Upper lobe of left lung (tissue), 6 donors: ENCODE results near the gene SNX24. TPM values are rescaled to one million over a fixed set of nuclear protein-coding genes. Genes with fewer than 3 reads are reported as not detected.

Experiments used
- ATAC-seq, 2 donors: fragments of 200-7000 bp; cut with Tn5 transposase; one replicate each; pipeline ENCODE4 v1.9.1; 2022; ENCODE audit warnings: mild to moderate bottlenecking in 2 of 2, moderate library complexity in 2 of 2; ENCODE audit not compliant: low FRiP score in 2 of 2
- DNase-seq, 2 donors: peaks; one replicate each; pipeline ENCODE4 v3.0.0-alpha.2; 2019 to 2020
- H3K27ac ChIP-seq, 4 donors: fragments of 200-600 bp; sonication (generic); one replicate each; pipeline ENCODE4 v1.5.1; 2016 to 2019
- H3K27me3 ChIP-seq, 4 donors: fragments of 200-600 bp; sonication (generic); one replicate each; pipeline ENCODE4 v1.5.1; 2017 to 2019
- H3K36me3 ChIP-seq, 4 donors: fragments of 200-600 bp; sonication (generic); one replicate each; pipeline ENCODE4 v1.5.1; 2016 to 2019
- H3K4me1 ChIP-seq, 4 donors: fragments of 200-600 bp; sonication (generic); one replicate each; pipeline ENCODE4 v1.5.1; 2018 to 2019
- H3K4me3 ChIP-seq, 4 donors: fragments of 200-600 bp; sonication (generic); one replicate each; pipeline ENCODE4 v1.5.1; 2017 to 2019; ENCODE audit warnings: mild to moderate bottlenecking in 2 of 4, moderate library complexity in 1 of 4
- H3K9me3 ChIP-seq, 4 donors: fragments of 200-600 bp; sonication (generic); one replicate each; pipeline ENCODE4 v1.5.1; 2018 to 2019
- EP300 ChIP-seq, 4 donors: sonication (generic); formaldehyde crosslinking; IDR thresholded peaks; one replicate each; pipeline ENCODE4 v1.5.1; 2017; ENCODE audit warnings: antibody characterized with exemption in 4 of 4, control low read depth in 2 of 4
- POLR2A ChIP-seq, 4 donors: fragments of 450-650 bp; IDR thresholded peaks; one replicate each; pipeline ENCODE4 v1.5.1; 2016 to 2017; ENCODE audit warnings: antibody characterized with exemption in 4 of 4, mild to moderate bottlenecking in 2 of 4
- POLR2AphosphoS5 ChIP-seq, 2 donors: sonication (generic); formaldehyde crosslinking; IDR thresholded peaks; one replicate each; pipeline ENCODE4 v1.5.1; 2017; ENCODE audit warnings: antibody characterized with exemption in 2 of 2
- WGBS, 2 donors: methylation state at CpG; one replicate each; pipeline ENCODE4 v1.1.5; 2017 to 2018; 5-methylcytosine and 5-hydroxymethylcytosine counted together
- small RNA-seq, 4 donors: library from RNA; depleted of rRNA; stranded (forward); fragments of <200 nt; gene quantifications; one replicate each; pipeline ENCODE3, GENCODE V24; 2016
- total RNA-seq, 6 donors: library from RNA; depleted of rRNA in 4 of 6; stranded (reverse); fragments of >200 nt in 4 of 6; gene quantifications; one replicate each; pipeline versions ENCODE4 v1.1.0 to v1.2.1, GENCODE V29; 2016 to 2021
- TF ChIP-seq, protein P1 (sequence below), 6 experiments: fragments of 450-650 bp in 4 of 6; fragments of 200-600 bp in 2 of 6; sonication (generic) in 2 of 6; IDR thresholded peaks; one replicate each; pipeline ENCODE4 v1.5.1; 2016 to 2019; ENCODE audit warnings: antibody characterized with exemption in 6 of 6
- donor health status: DM: no; HTN: no; CAD: no; lungs with moderate emphysema.
- donor health status: DM: no; HTN: yes; CAD: no; lungs with severe emphysema.

The SNX24 gene
- total RNA-seq, 6 donors from 2014 or later: 24.2 to 61.8 (median 35.6) TPM

GRCh38 chr5:123044926-123045617, 199.7 kb downstream of the SNX24 start:
- H3K27ac ChIP-seq: no peak overlapping the region
- H3K27me3 ChIP-seq: no peaks in the 10 kb centered on the region
- ATAC-seq (no peak), DNase-seq (no peak)
- H3K36me3 ChIP-seq: no peaks in the 10 kb centered on the region
- no peak for TF ChIP-seq POLR2AphosphoS5 (IDR thresholded peaks at IDR 0.05)
- TF ChIP-seq, protein P1, sequence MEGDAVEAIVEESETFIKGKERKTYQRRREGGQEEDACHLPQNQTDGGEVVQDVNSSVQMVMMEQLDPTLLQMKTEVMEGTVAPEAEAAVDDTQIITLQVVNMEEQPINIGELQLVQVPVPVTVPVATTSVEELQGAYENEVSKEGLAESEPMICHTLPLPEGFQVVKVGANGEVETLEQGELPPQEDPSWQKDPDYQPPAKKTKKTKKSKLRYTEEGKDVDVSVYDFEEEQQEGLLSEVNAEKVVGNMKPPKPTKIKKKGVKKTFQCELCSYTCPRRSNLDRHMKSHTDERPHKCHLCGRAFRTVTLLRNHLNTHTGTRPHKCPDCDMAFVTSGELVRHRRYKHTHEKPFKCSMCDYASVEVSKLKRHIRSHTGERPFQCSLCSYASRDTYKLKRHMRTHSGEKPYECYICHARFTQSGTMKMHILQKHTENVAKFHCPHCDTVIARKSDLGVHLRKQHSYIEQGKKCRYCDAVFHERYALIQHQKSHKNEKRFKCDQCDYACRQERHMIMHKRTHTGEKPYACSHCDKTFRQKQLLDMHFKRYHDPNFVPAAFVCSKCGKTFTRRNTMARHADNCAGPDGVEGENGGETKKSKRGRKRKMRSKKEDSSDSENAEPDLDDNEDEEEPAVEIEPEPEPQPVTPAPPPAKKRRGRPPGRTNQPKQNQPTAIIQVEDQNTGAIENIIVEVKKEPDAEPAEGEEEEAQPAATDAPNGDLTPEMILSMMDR (IDR thresholded peaks at IDR 0.05): no peak
- TF ChIP-seq EP300 (IDR thresholded peaks at IDR 0.05): no peak
- TF ChIP-seq POLR2A (IDR thresholded peaks at IDR 0.05): no peak
- WGBS, 2 donors: 85 to 88% methylated on average over 7 of the region's 7 CpGs
- no peak overlapping the region for H3K4me3 ChIP-seq
- H3K4me1 ChIP-seq: no peaks in the 10 kb centered on the region
- no peaks in the 10 kb centered on the region for H3K9me3 ChIP-seq

- ATAC-seq (no peak), DNase-seq (no peak)
- no peaks in the 10 kb centered on the region for H3K36me3 ChIP-seq
- no peak overlapping the region for H3K4me3 ChIP-seq
- H3K27me3 ChIP-seq: no peaks in the 10 kb centered on the region
- whole genome bisulfite sequencing, 2 donors: 20 to 76% methylated on average over 1 to 4 of the region's 4 CpGs
- H3K9me3 ChIP-seq: peaks cover 0 to under 1% (median 0%) of the 10 kb centered on the region in 4 donors
- TF ChIP-seq POLR2A (IDR thresholded peaks at IDR 0.05): no peak
- H3K27ac ChIP-seq: no peak overlapping the region
- no peaks in the 10 kb centered on the region for H3K4me1 ChIP-seq
These were observed 200.8 kb downstream of the SNX24 start for GRCh38 chr5:123046222-123046621.

GRCh38 chr5:123047706-123048105, 202.3 kb downstream of the SNX24 start:
- ATAC-seq (no peak), DNase-seq (no peak)
- Histone ChIP-seq H3K9me3 (peaks cover 0 to 8% (median 1%) of the 10 kb centered on the region in 4 donors), H3K4me1 (no peaks in the 10 kb centered on the region), H3K27ac (no peak overlapping the region), H3K36me3 (no peaks in the 10 kb centered on the region), H3K27me3 (no peaks in the 10 kb centered on the region), H3K4me3 (no peak overlapping the region)
- TF ChIP-seq POLR2A (IDR thresholded peaks at IDR 0.05) (no peak), EP300 (IDR thresholded peaks at IDR 0.05) (no peak), POLR2AphosphoS5 (IDR thresholded peaks at IDR 0.05) (no peak)
- TF ChIP-seq, protein P1 (IDR thresholded peaks at IDR 0.05): no peak
- WGBS, 2 donors: 78 to 84% methylated on average over 1 of the region's 1 CpG

DNA sequence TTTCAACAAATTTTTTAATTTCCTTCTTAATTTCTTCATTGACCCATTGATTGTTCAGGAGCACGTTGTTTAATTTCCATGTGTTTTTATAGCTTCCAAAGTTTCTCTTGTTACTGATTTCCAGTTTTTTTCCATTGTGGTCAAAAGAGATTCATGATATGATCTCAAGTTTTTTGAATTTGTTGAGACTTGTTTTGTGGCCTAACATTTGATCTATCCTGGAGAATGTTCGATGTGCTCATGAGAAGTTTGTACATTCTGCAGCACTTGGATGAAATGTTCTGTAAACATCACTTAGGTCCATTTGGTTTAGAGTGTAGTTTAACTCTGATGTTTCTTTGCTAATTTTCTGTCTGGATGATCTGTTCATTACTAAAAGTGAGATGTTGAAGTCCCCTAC, 205.8 kb downstream of the SNX24 start:
- no peaks in the 10 kb centered on the region for H3K27me3 ChIP-seq
- peaks cover 0 to 8% (median 1%) of the 10 kb centered on the region in 4 donors for H3K9me3 ChIP-seq
- TF ChIP-seq POLR2A (IDR thresholded peaks at IDR 0.05): no peak
- no peak for TF ChIP-seq EP300 (IDR thresholded peaks at IDR 0.05)
- TF ChIP-seq POLR2AphosphoS5 (IDR thresholded peaks at IDR 0.05): no peak
- TF ChIP-seq, protein P1 (IDR thresholded peaks at IDR 0.05): no peak
- no peak overlapping the region for H3K4me3 ChIP-seq
- no peak for ATAC-seq
- DNase-seq: no peak
- no peak overlapping the region for H3K27ac ChIP-seq
- 93 to 95% methylated on average over 2 of the region's 2 CpGs for WGBS, 2 donors
- H3K36me3 ChIP-seq: no peaks in the 10 kb centered on the region
- H3K4me1 ChIP-seq: no peaks in the 10 kb centered on the region

Small RNA genes lying within 50 kb of the gene (small RNA-seq; reads per million reads assigned to genes)
- gene RN7SL689P: 0 reads per million in 4 donors

Other genes starting within 250 kb of the SNX24 start
- gene SNX2, start 70.5 kb upstream of the SNX24 start, total RNA-seq: 100 to 1,000 TPM in 1 of 6 donors, 10 to 100 TPM in 5; 48.4 to 105 (median 93.3) TPM
- 10 to 100 TPM in 5 of 6 donors, 1 to 10 TPM in 1; 8.4 to 46.1 (median 29.2) TPM for gene PPIC, start 191.1 kb downstream of the SNX24 start, total RNA-seq
- gene PRDM6, start 243.6 kb downstream of the SNX24 start, total RNA-seq: 10 to 100 TPM in 1 of 6 donors, 1 to 10 TPM in 5; 2.8 to 12.8 (median 3.6) TPM